ENCODE data around the gene MRPL43. TPM values are rescaled to one million over a fixed set of nuclear protein-coding genes. Genes with fewer than 3 reads are reported as not detected.

The MRPL43 gene
- total and polyA plus RNA-seq, 4 experiments from 2014 or later: 65.8 to 114 (median 91.0) TPM

GRCh38 chr10:101007915-101008822 is 20.9 kb upstream of the MRPL43 start:
- POLR2A ChIA-PET (ENCODE audit: partially characterized antibody): interaction anchor here (0.9 to 1.1 kb wide), 2 partner anchors 11 to 23 kb away, joined by 3 to 4 read pairs; partner anchors contain the start of genes PDZD7 and SFXN3

GRCh38 chr10:101007099-101007711 is 19.9 kb upstream of the MRPL43 start:
- no peaks in the 10 kb centered on the region for H3K36me3 ChIP-seq (ENCODE audit: insufficient read depth, low read length)
- ChIA-PET POLR2A (ENCODE audit: partially characterized antibody) (interaction anchor here (1.5 to 1.6 kb wide), 2 partner anchors 9 to 10 kb away, joined by 3 to 4 read pairs; no protein-coding TSS in a partner anchor), CTCF (ENCODE audit: partially characterized antibody) (interaction anchor here (1.0 to 2.0 kb wide), 5 partner anchors 9 to 60 kb away, joined by 3 to 18 read pairs (median 3); partner anchors contain the start of genes PDZD7 and SFXN3)
- H3K4me1 ChIP-seq (ENCODE audit: insufficient read depth, low read length): no peaks in the 10 kb centered on the region
- H3K27me3 Mint-ChIP-seq: no peaks in the 10 kb centered on the region
- H3K36me3 Mint-ChIP-seq: peaks cover 0 to 12% of the 10 kb centered on the region in 2 donors
- intact Hi-C loops (cut with micrococcal nuclease): no loop called here
- H3K9me3 ChIP-seq (ENCODE audit: control insufficient read depth in 1 of 2, low read length in 2 of 2): no peaks in the 10 kb centered on the region
- no peaks in the 10 kb centered on the region for H3K9me3 Mint-ChIP-seq
- no peaks in the 10 kb centered on the region for H3K27me3 ChIP-seq (ENCODE audit: insufficient read depth, low read length)
- no peak overlapping the region for H3K4me3 Mint-ChIP-seq
- no peak overlapping the region for H3K27ac Mint-ChIP-seq
- no peak overlapping the region for H3K4me3 ChIP-seq (ENCODE audit: low read length in 2 of 2)
- no peaks in the 10 kb centered on the region for H3K4me1 Mint-ChIP-seq
- H3K27ac ChIP-seq (ENCODE audit: low read depth, low read length): no peak overlapping the region
- DNase-seq: no peak

More at GRCh38 chr10:101007915-101008822, 20.9 kb upstream of the MRPL43 start:
- Histone ChIP-seq H3K36me3 (ENCODE audit: insufficient read depth, low read length) (no peaks in the 10 kb centered on the region), H3K4me3 (ENCODE audit: low read length in 2 of 2) (no peak overlapping the region), H3K27me3 (ENCODE audit: insufficient read depth, low read length) (no peaks in the 10 kb centered on the region), H3K9me3 (ENCODE audit: control insufficient read depth in 1 of 2, low read length in 2 of 2) (no peaks in the 10 kb centered on the region), H3K27ac (ENCODE audit: low read depth, low read length) (no peak overlapping the region), H3K4me1 (ENCODE audit: insufficient read depth, low read length) (peaks cover 8% of the 10 kb centered on the region)
- Mint-ChIP-seq H3K4me1 (peaks cover 5 to 6% (median 6%) of the 10 kb centered on the region in 4 donors), H3K27ac (peak overlapping the region in 1 of 7 donors; percentile 42), H3K4me3 (no peak overlapping the region), H3K9me3 (no peaks in the 10 kb centered on the region), H3K36me3 (peaks cover 0 to 9% of the 10 kb centered on the region in 2 donors), H3K27me3 (peaks cover 3 to 5% of the 10 kb centered on the region in 2 donors)
- DNase-seq: no peak
- intact Hi-C loops (cut with micrococcal nuclease): no loop called here
- CTCF ChIA-PET (ENCODE audit: partially characterized antibody): interaction anchor here (1.3 to 4.3 kb wide), 4 partner anchors 8 to 11 kb away, joined by 3 to 30 read pairs (median 12); no protein-coding TSS in a partner anchor

- no peak overlapping the region for H3K27ac Mint-ChIP-seq
- intact Hi-C loops (cut with micrococcal nuclease): no loop called here
Observed at GRCh38 chr10:101006593-101007098, 19.3 kb upstream of the MRPL43 start.

GRCh38 chr10:101005869-101006567 is 18.7 kb upstream of the MRPL43 start:
- no peak overlapping the region for H3K4me3 ChIP-seq (ENCODE audit: low read length in 2 of 2)
- peaks cover 0 to 12% of the 10 kb centered on the region in 2 donors for H3K36me3 Mint-ChIP-seq
- peaks cover 2 to 3% (median 3%) of the 10 kb centered on the region in 4 donors for H3K4me1 Mint-ChIP-seq
- H3K27ac Mint-ChIP-seq: no peak overlapping the region
- ChIA-PET POLR2A (ENCODE audit: partially characterized antibody) (interaction anchor here (1.5 to 1.6 kb wide), 2 partner anchors 8 to 9 kb away, joined by 3 to 4 read pairs; no protein-coding TSS in a partner anchor), CTCF (ENCODE audit: partially characterized antibody) (interaction anchor here (1.0 to 2.0 kb wide), 4 partner anchors 9 to 59 kb away, joined by 3 to 18 read pairs (median 6); partner anchors contain the start of genes PDZD7 and SFXN3)
- no peaks in the 10 kb centered on the region for H3K27me3 Mint-ChIP-seq
- no peaks in the 10 kb centered on the region for H3K36me3 ChIP-seq (ENCODE audit: insufficient read depth, low read length)
- no peak for DNase-seq
- no peak overlapping the region for H3K4me3 Mint-ChIP-seq
- no peaks in the 10 kb centered on the region for H3K27me3 ChIP-seq (ENCODE audit: insufficient read depth, low read length)
- H3K9me3 Mint-ChIP-seq: no peaks in the 10 kb centered on the region
- intact Hi-C loops (cut with micrococcal nuclease): no loop called here
- H3K4me1 ChIP-seq (ENCODE audit: insufficient read depth, low read length): no peaks in the 10 kb centered on the region
- no peaks in the 10 kb centered on the region for H3K9me3 ChIP-seq (ENCODE audit: control insufficient read depth in 1 of 2, low read length in 2 of 2)
- H3K27ac ChIP-seq (ENCODE audit: low read depth, low read length): no peak overlapping the region

More at GRCh38 chr10:101006593-101007098, 19.3 kb upstream of the MRPL43 start:
- Mint-ChIP-seq H3K27me3 (no peaks in the 10 kb centered on the region), H3K4me3 (no peak overlapping the region), H3K4me1 (no peaks in the 10 kb centered on the region), H3K9me3 (no peaks in the 10 kb centered on the region), H3K36me3 (peaks cover 0 to 12% of the 10 kb centered on the region in 2 donors)
- no peak for DNase-seq
- Histone ChIP-seq H3K9me3 (ENCODE audit: control insufficient read depth in 1 of 2, low read length in 2 of 2) (no peaks in the 10 kb centered on the region), H3K27ac (ENCODE audit: low read depth, low read length) (no peak overlapping the region), H3K36me3 (ENCODE audit: insufficient read depth, low read length) (no peaks in the 10 kb centered on the region), H3K4me1 (ENCODE audit: insufficient read depth, low read length) (no peaks in the 10 kb centered on the region), H3K4me3 (ENCODE audit: low read length in 2 of 2) (no peak overlapping the region), H3K27me3 (ENCODE audit: insufficient read depth, low read length) (no peaks in the 10 kb centered on the region)
- ChIA-PET CTCF (ENCODE audit: partially characterized antibody) (interaction anchor here (1.0 to 2.0 kb wide), 4 partner anchors 9 to 60 kb away, joined by 3 to 18 read pairs (median 4); partner anchors contain the start of genes PDZD7 and SFXN3), POLR2A (ENCODE audit: partially characterized antibody) (interaction anchor here (1.5 to 1.6 kb wide), 2 partner anchors 9 to 10 kb away, joined by 3 to 4 read pairs; no protein-coding TSS in a partner anchor)

- ChIA-PET CTCF (ENCODE audit: partially characterized antibody) (interaction anchor here (1.3 to 1.8 kb wide), 2 partner anchors 9 to 12 kb away, joined by 4 to 8 read pairs; no protein-coding TSS in a partner anchor), POLR2A (ENCODE audit: partially characterized antibody) (interaction anchor here (1.6 kb wide), 1 partner anchor 9 kb away, joined by 3 read pairs; no protein-coding TSS in a partner anchor)
- DNase-seq: no peak
- Histone ChIP-seq H3K9me3 (ENCODE audit: control insufficient read depth in 1 of 2, low read length in 2 of 2) (no peaks in the 10 kb centered on the region), H3K36me3 (ENCODE audit: insufficient read depth, low read length) (no peaks in the 10 kb centered on the region), H3K4me3 (ENCODE audit: low read length in 2 of 2) (no peak overlapping the region), H3K27ac (ENCODE audit: low read depth, low read length) (no peak overlapping the region), H3K27me3 (ENCODE audit: insufficient read depth, low read length) (no peaks in the 10 kb centered on the region), H3K4me1 (ENCODE audit: insufficient read depth, low read length) (no peaks in the 10 kb centered on the region)
- H3K4me1 Mint-ChIP-seq: peaks cover 3 to 8% (median 5%) of the 10 kb centered on the region in 4 donors
- no peaks in the 10 kb centered on the region for H3K27me3 Mint-ChIP-seq
- intact Hi-C loops (cut with micrococcal nuclease): no loop called here
- H3K36me3 Mint-ChIP-seq: peaks cover 0 to 12% of the 10 kb centered on the region in 2 donors
- no peaks in the 10 kb centered on the region for H3K9me3 Mint-ChIP-seq
- no peak overlapping the region for H3K27ac Mint-ChIP-seq
- H3K4me3 Mint-ChIP-seq: no peak overlapping the region
Observed at GRCh38 chr10:101005361-101005760, 18.1 kb upstream of the MRPL43 start.

GRCh38 chr10:101003639-101004206 is 16.4 kb upstream of the MRPL43 start:
- intact Hi-C loops (cut with micrococcal nuclease): no loop called here
- H3K27me3 Mint-ChIP-seq: no peaks in the 10 kb centered on the region
- H3K27ac Mint-ChIP-seq: peak overlapping the region in 1 of 7 donors; percentile 56
- DNase-seq: no peak
- peaks cover 0 to 13% of the 10 kb centered on the region in 2 donors for H3K36me3 Mint-ChIP-seq
- ChIA-PET POLR2A (ENCODE audit: partially characterized antibody) (interaction anchor here (2.1 kb wide), 1 partner anchor 17 kb away, joined by 6 read pairs; the partner anchor contains the start of genes MRPL43 and TWNK), CTCF (ENCODE audit: partially characterized antibody) (interaction anchor here (1.0 to 1.8 kb wide), 5 partner anchors 8 to 27 kb away, joined by 3 to 6 read pairs (median 5); partner anchors contain the start of genes PDZD7 and SFXN3)
- Histone ChIP-seq H3K4me1 (ENCODE audit: insufficient read depth, low read length) (peaks cover 6% of the 10 kb centered on the region), H3K36me3 (ENCODE audit: insufficient read depth, low read length) (no peaks in the 10 kb centered on the region), H3K27ac (ENCODE audit: low read depth, low read length) (no peak overlapping the region), H3K4me3 (ENCODE audit: low read length in 2 of 2) (no peak overlapping the region), H3K27me3 (ENCODE audit: insufficient read depth, low read length) (no peaks in the 10 kb centered on the region), H3K9me3 (ENCODE audit: control insufficient read depth in 1 of 2, low read length in 2 of 2) (no peaks in the 10 kb centered on the region)
- peaks cover 0 to under 1% (median 0%) of the 10 kb centered on the region in 8 donors for H3K9me3 Mint-ChIP-seq
- peak overlapping the region in 1 of 8 donors; percentile 32 for H3K4me3 Mint-ChIP-seq
- peaks cover 5 to 14% (median 7%) of the 10 kb centered on the region in 4 donors for H3K4me1 Mint-ChIP-seq

Data from CD4-positive, alpha-beta memory T cell (primary cell).